ENCODE results near the gene CFL2.

Gene CFL2

DNA sequence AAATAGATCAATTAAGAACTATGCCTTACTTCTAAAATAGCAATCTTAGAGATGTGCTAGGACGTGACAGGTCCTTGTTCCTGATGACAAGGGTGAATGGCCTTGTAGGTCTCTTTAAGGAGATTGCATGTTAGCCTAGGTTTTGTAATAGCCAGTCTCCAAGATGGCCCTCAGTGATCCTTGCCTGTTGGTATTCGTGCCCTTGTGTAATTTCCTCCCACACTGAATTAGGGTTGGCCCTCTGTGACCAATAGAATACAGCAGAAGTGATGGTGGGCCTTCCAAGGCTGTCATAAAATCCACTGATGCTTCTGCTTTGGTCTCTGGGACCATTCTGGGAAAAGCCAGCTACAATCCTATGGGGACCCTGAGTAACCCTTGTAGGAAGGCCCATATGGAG is 46.3 kb downstream of the CFL2 start:
- no peak for DNase-seq

DNA sequence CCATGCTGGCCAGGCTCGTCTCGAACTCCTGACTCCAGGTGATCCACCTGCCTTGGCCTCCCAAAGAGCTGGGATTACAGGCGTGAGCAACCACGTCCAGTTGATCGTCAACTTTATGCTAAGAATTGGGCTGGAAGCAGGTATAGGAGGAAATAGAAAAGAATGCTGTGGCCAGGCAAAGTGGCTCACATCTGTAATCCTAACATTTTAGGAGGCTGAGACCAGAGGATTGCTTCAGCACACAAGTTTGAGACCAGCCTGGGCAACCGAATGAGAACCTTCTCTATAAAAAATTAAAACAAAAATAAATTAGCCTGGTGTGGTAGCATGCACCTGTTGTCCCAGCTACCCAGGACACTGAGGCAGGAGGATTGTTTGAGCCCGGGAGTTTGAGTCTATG is 47.4 kb downstream of the CFL2 start:
- DNase-seq, result no peak

DNA sequence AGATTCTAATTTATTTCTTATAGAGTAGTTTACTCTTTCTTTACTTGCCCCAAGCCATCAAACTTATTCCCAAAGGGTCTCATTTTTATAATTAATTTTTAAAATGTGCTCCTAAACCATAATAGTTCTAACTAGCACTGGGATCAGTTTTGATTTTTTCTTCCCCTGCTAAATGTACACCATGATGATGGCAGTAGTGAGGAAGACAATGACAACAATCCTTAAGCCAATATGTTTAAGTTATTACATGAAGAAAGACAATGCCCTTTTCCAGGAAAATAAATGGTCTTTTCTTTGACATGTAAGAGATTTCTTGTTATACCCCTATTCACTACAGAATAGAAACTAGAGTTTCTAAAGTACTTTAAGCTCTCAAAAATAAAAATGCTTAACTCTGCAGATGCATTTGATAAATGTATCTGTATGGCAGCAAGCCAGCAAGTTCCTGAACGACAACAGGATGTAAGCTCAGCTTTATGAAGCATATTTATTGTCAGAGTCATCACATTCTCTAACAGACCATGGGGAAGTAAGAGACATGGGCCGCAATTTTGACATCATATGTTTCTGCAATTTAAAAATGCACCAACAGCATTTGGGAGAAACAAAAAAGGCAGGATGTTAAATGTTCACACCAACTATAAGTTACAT is 48.5 kb downstream of the CFL2 start:
- DNase-seq, result peak in 1 of 2 donors; percentile 15

DNA sequence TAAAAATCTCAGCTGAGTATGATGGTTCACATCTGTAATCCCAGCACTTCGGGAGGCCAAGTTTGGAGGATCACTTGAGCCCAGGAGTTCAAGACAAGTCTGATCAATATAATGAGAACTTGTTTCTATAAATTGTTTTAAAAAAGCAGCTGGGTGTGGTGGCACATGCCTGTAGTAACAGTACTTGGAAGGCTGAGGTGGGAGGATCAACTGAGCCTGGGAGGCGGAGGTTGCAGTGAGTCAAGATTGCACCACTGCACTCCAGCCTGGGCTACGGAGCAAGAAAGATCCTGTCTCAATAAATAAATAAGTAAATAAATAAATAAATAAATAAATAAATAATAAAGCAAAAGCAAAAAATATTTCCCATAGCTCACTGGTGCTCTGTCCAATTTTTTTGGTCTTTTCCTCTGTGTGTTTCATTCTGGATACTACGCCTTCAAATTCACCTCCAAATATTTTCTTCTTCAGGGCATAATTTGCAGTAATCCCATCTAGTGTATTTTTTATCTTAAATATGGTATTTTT is 51.8 kb downstream of the CFL2 start:
- DNase-seq, result no peak

GRCh38 chr14:34660796-34661195 is 53.6 kb downstream of the CFL2 start:
- no peak for DNase-seq

Data from activated CD4-positive, alpha-beta T cell treated with anti-CD3 and anti-CD28 coated beads for 4 hours (primary cell).